ENCODE measurements around the gene RASGRF1. TPM values are rescaled to one million over a fixed set of nuclear protein-coding genes. Genes with fewer than 3 reads are reported as not detected.
"Not testable (repeated sequence)": the region's sequence is repeated elsewhere in the genome, so short reads cannot be mapped to it uniquely, and the experiment has no call there.

The RASGRF1 gene
- polyA plus RNA-seq, 1 donor from 2014 or later = 2.4 TPM

DNA sequence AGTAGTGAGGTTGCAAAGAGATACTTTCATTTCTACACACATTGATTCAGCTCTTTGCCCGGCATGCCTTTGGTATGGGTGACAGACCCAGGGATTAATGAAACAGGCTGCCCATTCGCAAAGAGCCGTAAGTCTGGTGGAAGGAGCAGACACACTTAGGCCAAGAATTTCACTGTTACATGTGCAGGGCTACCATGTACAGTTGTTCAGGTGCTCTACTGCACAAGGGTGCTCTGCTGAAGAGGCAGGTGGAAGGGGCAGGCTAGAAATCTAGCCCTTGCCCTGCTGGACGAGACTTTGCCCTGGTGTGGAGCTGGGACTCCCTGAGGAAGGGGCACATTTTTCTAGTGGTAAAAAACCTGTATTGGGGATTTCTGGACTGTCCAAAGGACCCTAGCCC lies 26.2 kb upstream of the RASGRF1 start:
- Mint-ChIP-seq H3K27ac (no peak overlapping the region), H3K4me1 (no peaks in the 10 kb centered on the region), H3K4me3 (no peak overlapping the region), H3K36me3 (no peaks in the 10 kb centered on the region), H3K9me3 (peaks cover 3 to 7% (median 5%) of the 10 kb centered on the region in 3 donors), H3K27me3 (peaks cover 19% of the 10 kb centered on the region)

DNA sequence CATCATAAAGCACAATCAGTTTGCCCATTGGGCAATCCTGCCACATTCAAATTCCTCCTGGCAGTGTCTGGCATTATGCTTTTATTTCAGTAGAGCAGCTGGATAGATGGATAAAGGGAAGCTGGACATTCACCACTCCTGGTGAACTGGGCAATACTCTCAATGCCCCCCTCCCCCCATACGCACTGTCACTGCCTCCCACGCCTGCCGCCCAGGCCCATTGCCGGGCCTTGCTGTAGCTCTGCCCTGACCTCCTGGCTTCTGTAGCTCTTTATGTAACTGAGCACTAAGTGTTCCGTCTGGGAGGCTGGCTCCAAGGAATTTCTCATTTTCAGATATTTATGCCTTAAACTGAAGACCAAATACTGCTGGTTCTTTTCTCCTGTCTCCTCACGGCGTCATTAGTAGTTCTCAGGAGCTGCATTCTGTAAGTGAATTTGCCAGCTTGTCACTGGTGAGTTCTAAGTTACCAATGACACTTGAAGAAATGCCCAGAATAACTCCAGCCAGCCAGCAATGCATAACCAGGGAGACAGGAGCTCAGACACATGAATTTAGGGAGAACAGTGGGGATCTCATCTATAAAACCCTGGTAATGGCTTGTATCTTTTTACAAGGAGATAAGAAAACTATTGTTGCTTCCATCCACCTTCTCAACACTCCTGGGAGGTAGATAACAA lies 25.5 kb upstream of the RASGRF1 start:
- no peaks in the 10 kb centered on the region for H3K4me1 Mint-ChIP-seq
- peak overlapping the region in 1 of 4 donors; percentile 61 for H3K4me3 Mint-ChIP-seq
- peaks cover 3 to 7% (median 5%) of the 10 kb centered on the region in 3 donors for H3K9me3 Mint-ChIP-seq
- H3K36me3 Mint-ChIP-seq = no peaks in the 10 kb centered on the region
- H3K27me3 Mint-ChIP-seq = peaks cover 18% of the 10 kb centered on the region
- peak overlapping the region in 1 of 3 donors; percentile 28 for H3K27ac Mint-ChIP-seq

DNA sequence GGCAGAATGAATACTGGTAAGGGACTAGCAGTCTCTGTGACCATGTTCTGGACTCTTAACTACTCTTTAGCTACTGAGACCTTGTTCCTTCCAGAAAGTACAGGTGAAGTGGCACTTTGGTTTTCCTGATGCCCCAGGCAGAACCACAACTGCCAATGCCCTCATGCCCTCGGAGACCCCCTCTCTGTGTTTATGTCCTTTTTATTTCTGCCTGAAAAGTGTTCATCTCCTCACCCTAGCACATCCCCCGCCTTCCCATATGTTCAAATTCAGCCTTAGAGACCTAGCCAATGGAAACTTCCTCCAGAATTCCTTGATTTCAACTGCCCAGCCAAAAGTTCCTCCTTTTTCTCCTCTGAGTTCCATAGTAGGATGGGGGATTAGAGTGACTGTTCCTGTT lies 23.3 kb upstream of the RASGRF1 start:
- Mint-ChIP-seq H3K27ac (no peak overlapping the region), H3K4me3 (no peak overlapping the region), H3K27me3 (peaks cover 19% of the 10 kb centered on the region), H3K9me3 (peaks cover 3 to 9% (median 7%) of the 10 kb centered on the region in 3 donors), H3K36me3 (no peaks in the 10 kb centered on the region), H3K4me1 (no peaks in the 10 kb centered on the region)

DNA sequence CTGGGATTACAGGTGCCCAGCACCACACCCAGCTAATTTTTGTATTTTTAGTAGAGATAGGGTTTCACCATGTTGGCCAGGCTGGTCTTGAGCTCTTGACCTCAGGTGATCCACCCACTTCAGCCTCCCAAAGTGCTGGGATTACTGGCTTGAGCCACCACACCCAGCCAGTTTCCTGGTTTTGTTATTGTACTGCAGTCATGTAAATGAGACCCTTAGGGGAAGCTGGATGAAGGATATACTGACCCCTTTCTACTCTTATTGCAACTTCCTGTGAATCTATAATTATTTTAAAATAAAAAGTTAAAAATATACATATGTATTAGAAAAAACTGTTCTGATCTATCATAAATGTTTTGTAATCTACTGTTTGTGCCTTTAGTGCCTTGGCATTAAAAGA lies 20.8 kb upstream of the RASGRF1 start:
- H3K36me3 Mint-ChIP-seq, H3K4me3 Mint-ChIP-seq, H3K27ac Mint-ChIP-seq, H3K4me1 Mint-ChIP-seq, H3K9me3 Mint-ChIP-seq: not testable (repeated sequence)
- H3K27me3 Mint-ChIP-seq = peaks cover 22% of the 10 kb centered on the region

DNA sequence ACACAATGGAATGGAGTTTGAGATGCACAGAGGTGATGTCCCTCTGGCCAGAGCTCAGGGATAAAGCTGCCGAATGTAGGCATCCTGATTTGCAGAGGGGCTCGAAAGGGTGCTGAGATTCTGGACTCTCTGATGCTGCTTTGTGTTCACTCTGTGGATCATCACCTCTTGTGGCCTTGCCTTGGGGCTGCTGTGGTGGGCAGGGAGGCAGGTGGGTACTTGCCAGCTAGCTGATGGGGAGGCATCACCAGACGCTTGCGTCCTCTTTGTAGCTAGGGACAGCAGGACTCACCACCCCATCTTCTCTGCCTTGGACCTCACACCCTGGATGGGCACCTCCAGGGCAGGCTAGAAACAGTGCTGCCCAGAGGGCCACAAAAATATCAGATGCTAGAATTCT lies 14.6 kb upstream of the RASGRF1 start:
- H3K4me3 Mint-ChIP-seq = no peak overlapping the region
- no peak overlapping the region for H3K27ac Mint-ChIP-seq
- H3K27me3 Mint-ChIP-seq = peaks cover 13% of the 10 kb centered on the region
- peaks cover 2% of the 10 kb centered on the region for H3K36me3 Mint-ChIP-seq
- peaks cover 4 to 10% (median 4%) of the 10 kb centered on the region in 3 donors for H3K4me1 Mint-ChIP-seq
- H3K9me3 Mint-ChIP-seq = peaks cover 0 to 3% (median 3%) of the 10 kb centered on the region in 3 donors

DNA sequence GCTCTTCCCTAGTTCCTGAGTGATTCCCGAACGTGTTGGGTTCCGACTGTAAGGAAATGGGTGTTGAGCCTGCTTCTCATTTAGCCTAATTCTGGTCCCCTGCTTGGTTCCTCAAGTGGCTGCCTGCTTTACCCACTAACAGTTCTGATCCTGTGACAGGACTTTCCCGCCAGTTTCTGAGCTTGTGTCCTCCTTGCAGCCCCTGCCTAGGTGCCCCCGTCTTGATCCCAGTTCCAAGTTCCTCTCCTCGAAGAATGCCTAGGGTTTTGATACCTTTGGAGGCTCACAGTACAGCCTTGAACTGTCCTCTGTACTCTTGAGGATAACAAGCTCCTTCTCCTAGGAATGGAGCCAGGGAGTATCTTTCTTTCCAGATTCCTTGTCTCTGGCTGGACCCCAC lies 12.0 kb upstream of the RASGRF1 start:
- no peak overlapping the region for H3K4me3 Mint-ChIP-seq
- peaks cover 4 to 9% (median 4%) of the 10 kb centered on the region in 3 donors for H3K4me1 Mint-ChIP-seq
- H3K27ac Mint-ChIP-seq = no peak overlapping the region
- peaks cover 0 to 3% (median 3%) of the 10 kb centered on the region in 3 donors for H3K9me3 Mint-ChIP-seq
- peaks cover 2% of the 10 kb centered on the region for H3K36me3 Mint-ChIP-seq
- peaks cover 15% of the 10 kb centered on the region for H3K27me3 Mint-ChIP-seq

DNA sequence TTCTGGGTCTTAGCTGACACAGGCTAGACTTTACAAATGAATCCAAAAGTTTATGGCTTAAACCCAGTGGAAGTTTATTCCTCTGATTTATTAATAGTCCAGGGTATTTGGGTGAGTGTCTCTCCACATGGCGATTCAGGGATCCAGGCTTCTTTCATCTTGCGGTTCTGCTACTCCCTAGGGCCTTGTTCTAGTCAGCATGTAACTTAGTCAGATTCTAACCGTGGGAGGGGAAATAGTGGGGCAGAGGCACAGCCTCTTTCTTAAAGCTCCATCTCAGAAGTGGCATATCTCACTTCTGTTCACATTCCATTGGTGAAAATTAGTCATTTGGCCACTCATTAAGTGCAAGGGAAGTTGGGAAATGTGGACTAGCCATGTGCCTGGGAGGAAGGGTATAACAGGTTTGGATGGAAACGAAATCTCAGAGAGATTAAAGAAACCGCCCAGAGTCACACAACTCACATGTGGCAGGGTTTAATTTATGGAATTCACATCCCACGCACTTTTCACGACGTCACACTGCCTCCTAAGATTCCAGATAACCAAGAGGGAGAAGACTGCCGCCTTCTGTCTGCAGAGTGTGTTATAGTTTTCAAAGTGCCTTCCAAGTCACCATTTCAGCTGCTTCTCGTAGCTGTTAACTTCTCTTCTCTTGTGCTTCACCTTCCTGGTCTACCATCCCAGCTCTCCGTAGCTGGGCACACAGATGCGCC lies 11.4 kb upstream of the RASGRF1 start:
- H3K27ac Mint-ChIP-seq = no peak overlapping the region
- H3K27me3 Mint-ChIP-seq = peaks cover 12% of the 10 kb centered on the region
- H3K4me1 Mint-ChIP-seq = peaks cover 2 to 3% (median 2%) of the 10 kb centered on the region in 3 donors
- H3K36me3 Mint-ChIP-seq = peaks cover 2% of the 10 kb centered on the region
- H3K9me3 Mint-ChIP-seq = peaks cover 0 to 3% (median 3%) of the 10 kb centered on the region in 3 donors
- H3K4me3 Mint-ChIP-seq = no peak overlapping the region

DNA sequence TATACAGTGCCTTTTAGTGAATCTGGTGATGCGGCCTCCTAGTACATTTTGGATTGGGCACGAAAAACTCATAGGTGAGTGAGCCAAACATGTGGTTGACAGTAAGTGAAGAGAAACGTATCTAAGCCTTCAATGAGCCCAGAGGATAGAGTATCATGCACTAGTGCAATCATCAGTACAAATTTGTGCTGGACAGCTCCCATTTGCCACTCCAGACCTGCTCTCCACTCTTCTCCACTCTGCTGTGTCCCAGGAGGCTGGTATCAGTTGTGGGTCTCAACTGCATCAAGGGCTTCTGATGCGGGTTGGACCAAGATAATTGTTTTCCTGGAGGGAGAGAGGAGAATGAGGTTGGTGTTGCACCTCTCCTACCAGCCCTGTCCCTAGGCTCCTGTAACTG lies 9.1 kb upstream of the RASGRF1 start:
- Mint-ChIP-seq H3K27ac (no peak overlapping the region), H3K9me3 (peaks cover 0 to 3% (median under 1%) of the 10 kb centered on the region in 3 donors), H3K4me3 (no peak overlapping the region), H3K36me3 (peaks cover 2% of the 10 kb centered on the region), H3K4me1 (peaks cover 0 to 2% (median 0%) of the 10 kb centered on the region in 3 donors), H3K27me3 (peaks cover 10% of the 10 kb centered on the region)

DNA sequence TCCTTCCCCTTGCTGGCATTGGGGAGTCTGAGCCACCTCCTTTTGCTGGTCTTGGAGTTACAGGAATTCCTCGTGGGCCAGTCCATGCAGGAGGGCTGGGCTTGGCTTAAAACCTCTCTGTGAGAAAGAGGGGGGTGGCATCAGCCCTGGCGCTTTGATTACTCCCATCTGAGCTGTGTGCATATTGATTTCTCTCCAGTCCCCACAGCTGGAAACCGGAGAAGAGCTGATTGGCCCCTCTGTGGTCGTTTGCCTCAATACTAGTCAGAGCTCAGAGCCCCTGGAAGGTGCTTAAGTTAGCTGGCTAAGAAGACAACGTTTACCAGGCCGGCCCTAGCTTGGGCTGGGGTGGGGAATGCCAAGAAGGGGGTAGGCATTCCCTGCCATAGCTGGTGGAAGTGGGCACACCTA lies 4.0 kb upstream of the RASGRF1 start:
- H3K4me3 Mint-ChIP-seq = no peak overlapping the region
- H3K36me3 Mint-ChIP-seq = peaks cover 1% of the 10 kb centered on the region
- H3K27ac Mint-ChIP-seq = no peak overlapping the region
- peaks cover 4 to 13% (median 5%) of the 10 kb centered on the region in 3 donors for H3K4me1 Mint-ChIP-seq
- H3K27me3 Mint-ChIP-seq = peaks cover 38% of the 10 kb centered on the region
- H3K9me3 Mint-ChIP-seq = no peaks in the 10 kb centered on the region

DNA sequence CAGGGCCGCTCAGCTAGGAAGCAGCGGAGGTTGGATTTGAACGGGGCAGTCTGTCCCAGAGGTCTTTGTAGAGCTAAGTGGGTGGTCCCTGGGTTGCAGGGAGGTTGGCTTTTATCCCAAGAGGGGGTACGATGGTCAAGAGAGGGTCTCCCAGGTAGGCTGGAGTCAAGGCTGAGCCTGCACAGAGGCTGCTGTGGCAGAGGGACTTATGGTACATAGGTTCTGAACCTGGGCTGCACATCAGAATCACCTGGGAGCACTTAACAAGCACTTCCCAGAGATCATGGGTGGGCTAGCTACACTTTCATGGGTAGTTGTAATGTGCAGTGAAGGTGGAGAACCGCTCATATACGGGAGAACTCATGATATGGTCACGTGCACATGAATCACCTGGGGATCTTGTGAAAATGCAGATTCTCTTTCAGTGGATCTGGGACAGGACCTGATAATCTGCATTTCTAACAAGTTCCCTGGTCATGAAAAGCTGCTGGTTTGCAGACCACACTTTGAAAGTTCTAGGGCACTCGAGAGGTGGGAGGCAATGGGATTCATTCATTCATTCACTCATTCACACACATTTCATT lies 2.9 kb upstream of the RASGRF1 start:
- Mint-ChIP-seq H3K9me3 (no peaks in the 10 kb centered on the region), H3K4me1 (peaks cover 4 to 13% (median 5%) of the 10 kb centered on the region in 3 donors), H3K27ac (peak overlapping the region in 1 of 3 donors; percentile 89), H3K27me3 (peaks cover 45% of the 10 kb centered on the region), H3K36me3 (peaks cover 1% of the 10 kb centered on the region), H3K4me3 (no peak overlapping the region)

DNA sequence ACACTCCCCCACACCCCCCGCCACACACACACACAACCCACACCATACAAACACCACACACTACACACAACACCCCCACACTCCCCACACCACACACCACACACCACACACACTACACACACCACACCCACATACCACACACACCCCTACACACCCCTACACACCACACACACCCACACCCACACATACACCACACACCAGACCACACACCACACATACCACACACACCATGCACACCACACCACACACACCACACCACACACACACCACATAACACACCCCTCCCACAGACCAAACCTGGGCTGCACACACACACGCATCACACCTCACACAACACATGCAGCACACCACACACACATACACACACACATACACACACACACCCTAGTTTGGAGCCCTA lies 1.8 kb upstream of the RASGRF1 start:
- Mint-ChIP-seq H3K27ac (no peak overlapping the region), H3K4me1 (peaks cover 4 to 13% (median 5%) of the 10 kb centered on the region in 3 donors), H3K36me3 (peaks cover 1% of the 10 kb centered on the region), H3K27me3 (peaks cover 50% of the 10 kb centered on the region), H3K4me3 (no peak overlapping the region), H3K9me3 (peaks cover 0 to 1% (median 0%) of the 10 kb centered on the region in 3 donors)

DNA sequence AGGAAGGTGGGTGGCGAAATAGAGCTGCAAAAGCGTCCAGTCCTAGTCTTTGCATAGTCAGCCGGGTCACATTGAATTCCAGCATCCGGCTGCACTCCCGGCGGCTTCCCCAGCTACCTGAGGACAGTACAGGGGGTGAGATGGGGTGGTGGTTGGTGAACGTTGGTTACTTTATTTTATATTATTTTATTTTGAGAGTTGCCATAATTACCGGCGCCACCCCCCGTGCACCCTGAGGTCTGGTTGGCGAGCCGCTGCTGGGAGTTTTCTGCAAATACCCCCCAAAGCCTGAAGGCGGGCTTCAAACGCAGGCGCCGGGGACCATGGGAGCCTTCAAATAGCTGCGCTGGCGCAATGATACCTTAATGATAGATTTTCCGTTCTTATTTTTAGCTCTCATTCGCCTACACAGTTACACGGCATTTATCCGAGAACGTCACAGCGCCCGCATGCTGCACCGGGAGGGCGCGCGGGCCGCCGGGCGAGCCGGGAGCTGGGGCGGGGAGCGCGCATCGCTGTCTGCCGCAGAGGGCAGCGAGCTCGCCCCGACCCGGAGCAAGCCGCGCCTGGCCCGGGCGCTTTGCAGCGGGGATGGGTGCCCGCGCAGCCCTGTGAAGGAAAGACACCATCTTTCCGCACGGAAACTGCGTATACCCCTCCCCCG lies 756 bp upstream of the RASGRF1 start:
- Mint-ChIP-seq H3K27ac (no peak overlapping the region), H3K36me3 (peaks cover 1% of the 10 kb centered on the region), H3K4me3 (peak overlapping the region; percentile 43 to 84 (median 66)), H3K4me1 (peaks cover 4 to 13% (median 5%) of the 10 kb centered on the region in 3 donors), H3K27me3 (peaks cover 53% of the 10 kb centered on the region), H3K9me3 (peaks cover 0 to 1% (median 0%) of the 10 kb centered on the region in 3 donors)

DNA sequence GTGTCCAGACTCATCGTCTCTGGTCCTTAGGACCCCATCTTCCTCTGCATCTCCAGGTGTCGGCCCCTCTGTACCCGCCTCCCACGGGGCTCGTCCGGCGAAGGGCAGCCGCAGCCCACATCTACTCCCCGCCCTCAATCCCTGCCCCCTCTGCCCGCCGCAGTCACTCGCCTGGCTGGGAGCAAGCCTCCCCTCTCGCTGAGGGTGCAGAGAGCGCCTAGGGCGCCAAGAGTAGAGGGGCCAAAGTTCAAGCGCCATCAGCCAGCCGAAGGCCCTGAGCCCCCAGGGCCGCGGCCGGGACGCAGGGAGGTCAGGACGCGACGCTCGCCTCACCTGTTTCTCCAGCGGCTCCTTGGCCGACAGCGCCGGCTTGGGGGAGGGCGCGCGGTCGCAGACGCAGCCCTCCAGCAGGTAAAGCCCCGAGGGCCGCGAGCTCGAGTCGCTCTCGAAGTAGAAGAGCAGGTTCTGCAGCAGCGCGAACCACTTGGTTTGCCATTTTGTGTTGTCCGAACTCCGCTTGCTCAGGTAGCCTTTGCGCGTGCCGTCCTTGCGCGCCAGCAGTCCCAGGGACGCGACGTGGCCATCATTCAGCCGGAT lies 592 bp downstream of the RASGRF1 start:
- peak overlapping the region in 3 of 4 donors; percentile 38 to 84 (median 43) for H3K4me3 Mint-ChIP-seq
- peaks cover 4 to 11% (median 5%) of the 10 kb centered on the region in 3 donors for H3K4me1 Mint-ChIP-seq
- H3K36me3 Mint-ChIP-seq = peaks cover 1% of the 10 kb centered on the region
- H3K9me3 Mint-ChIP-seq = peaks cover 0 to 1% (median 0%) of the 10 kb centered on the region in 3 donors
- H3K27ac Mint-ChIP-seq = no peak overlapping the region
- H3K27me3 Mint-ChIP-seq = peaks cover 57% of the 10 kb centered on the region

DNA sequence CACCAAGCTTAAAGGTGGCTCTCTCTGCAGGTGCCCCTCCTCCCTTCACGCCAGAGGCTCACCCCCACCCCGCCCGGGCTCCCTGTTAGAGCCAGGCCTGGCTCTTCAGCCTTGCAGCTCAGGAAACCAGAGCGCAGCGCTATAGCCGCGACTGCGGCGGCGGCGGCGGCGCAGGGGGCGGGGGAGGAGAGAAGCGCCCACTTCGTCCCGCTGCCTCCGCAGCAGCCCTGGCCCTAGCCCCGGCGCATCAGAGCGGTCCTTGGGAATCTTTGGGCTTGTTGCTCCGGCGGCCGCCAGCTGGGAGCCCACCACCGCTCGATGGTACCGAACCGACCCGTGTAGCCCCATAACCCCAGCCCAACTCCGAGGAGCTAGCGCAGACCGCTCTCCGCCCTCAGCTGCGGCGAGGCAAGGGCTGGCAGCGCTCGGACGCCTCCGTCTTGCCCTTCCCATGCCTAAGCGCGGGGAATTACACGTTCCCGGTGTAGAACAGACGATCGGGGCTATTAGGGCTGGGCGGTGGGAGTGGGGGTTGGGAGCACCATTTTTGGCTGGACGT lies 1.2 kb downstream of the RASGRF1 start:
- Mint-ChIP-seq H3K4me1 (peaks cover 4 to 11% (median 5%) of the 10 kb centered on the region in 3 donors), H3K27me3 (peaks cover 54% of the 10 kb centered on the region), H3K36me3 (peaks cover 1% of the 10 kb centered on the region), H3K27ac (peak overlapping the region in 1 of 3 donors; percentile 22), H3K4me3 (peak overlapping the region in 1 of 4 donors; percentile 30), H3K9me3 (peaks cover 0 to 1% (median 0%) of the 10 kb centered on the region in 3 donors)
